Measurements from ENCODE around the gene HTR3C. TPM values are rescaled to one million over a fixed set of nuclear protein-coding genes. Genes with fewer than 3 reads are reported as not detected.
A peak's percentile ranks its signal among the peaks of the same experiment; 100 is the strongest.

HTR3C gene
- total RNA-seq, 1 experiment from 2014 or later, result not detected

GRCh38 chr3:184058029-184058428 lies 5.2 kb downstream of the HTR3C start:
- H3K9me3 Mint-ChIP-seq (ENCODE audit: unreplicated experiment), result no peaks in the 10 kb centered on the region
- ChIA-PET POLR2A (no interaction called here), CTCF (no interaction called here)
- no peak overlapping the region for H3K27ac Mint-ChIP-seq (ENCODE audit: low read depth, unreplicated experiment)
- no TSS peak for BruUV-seq (replicated peaks)
- H3K36me3 Mint-ChIP-seq (ENCODE audit: insufficient read depth, unreplicated experiment), result no peaks in the 10 kb centered on the region
- peaks cover 19% of the 10 kb centered on the region for H3K27me3 Mint-ChIP-seq (ENCODE audit: insufficient read depth, unreplicated experiment)
- TF ChIP-seq CTCF (IDR thresholded peaks at IDR 0.05; ENCODE audit: unreplicated experiment), result no peak
- H3K4me1 Mint-ChIP-seq (ENCODE audit: insufficient read depth, unreplicated experiment), result no peaks in the 10 kb centered on the region
- intact Hi-C loops (cut with micrococcal nuclease), result no loop called here
- H3K4me3 Mint-ChIP-seq (ENCODE audit: unreplicated experiment), result no peak overlapping the region
- DNase-seq (ENCODE audit: unreplicated experiment), result peak; percentile 43

- peaks cover 10% of the 10 kb centered on the region for H3K27me3 Mint-ChIP-seq (ENCODE audit: insufficient read depth, unreplicated experiment)
Measured at GRCh38 chr3:184059424-184059823, 6.6 kb downstream of the HTR3C start.

GRCh38 chr3:184062637-184063036 lies 9.8 kb downstream of the HTR3C start:
- ChIA-PET CTCF (no interaction called here), POLR2A (interaction anchor here (0.7 kb wide), 1 partner anchor 446 kb away, joined by 3 read pairs; no protein-coding TSS in a partner anchor)
- DNase-seq (ENCODE audit: unreplicated experiment), result no peak
- no peak overlapping the region for H3K4me3 Mint-ChIP-seq (ENCODE audit: unreplicated experiment)
- no peaks in the 10 kb centered on the region for H3K27me3 Mint-ChIP-seq (ENCODE audit: insufficient read depth, unreplicated experiment)
- BruUV-seq (replicated peaks), result no TSS peak
- intact Hi-C loops (cut with micrococcal nuclease), result no loop called here
- no peaks in the 10 kb centered on the region for H3K9me3 Mint-ChIP-seq (ENCODE audit: unreplicated experiment)
- no peaks in the 10 kb centered on the region for H3K4me1 Mint-ChIP-seq (ENCODE audit: insufficient read depth, unreplicated experiment)
- no peak overlapping the region for H3K27ac Mint-ChIP-seq (ENCODE audit: low read depth, unreplicated experiment)
- H3K36me3 Mint-ChIP-seq (ENCODE audit: insufficient read depth, unreplicated experiment), result peaks cover 6% of the 10 kb centered on the region
- TF ChIP-seq CTCF (IDR thresholded peaks at IDR 0.05; ENCODE audit: unreplicated experiment), result no peak

More at GRCh38 chr3:184059424-184059823, 6.6 kb downstream of the HTR3C start:
- no peak for TF ChIP-seq CTCF (IDR thresholded peaks at IDR 0.05; ENCODE audit: unreplicated experiment)
- CTCF ChIA-PET, result no interaction called here
- intact Hi-C loops (cut with micrococcal nuclease), result no loop called here
- Mint-ChIP-seq H3K36me3 (ENCODE audit: insufficient read depth, unreplicated experiment) (no peaks in the 10 kb centered on the region), H3K4me1 (ENCODE audit: insufficient read depth, unreplicated experiment) (no peaks in the 10 kb centered on the region), H3K9me3 (ENCODE audit: unreplicated experiment) (no peaks in the 10 kb centered on the region), H3K27ac (ENCODE audit: low read depth, unreplicated experiment) (no peak overlapping the region), H3K4me3 (ENCODE audit: unreplicated experiment) (no peak overlapping the region)
- POLR2A ChIA-PET, result no interaction called here
- no peak for DNase-seq (ENCODE audit: unreplicated experiment)
- no TSS peak for BruUV-seq (replicated peaks)

GRCh38 chr3:184066211-184066610 lies 13.4 kb downstream of the HTR3C start:
- Mint-ChIP-seq H3K27me3 (ENCODE audit: insufficient read depth, unreplicated experiment) (peaks cover 9% of the 10 kb centered on the region), H3K36me3 (ENCODE audit: insufficient read depth, unreplicated experiment) (peaks cover 7% of the 10 kb centered on the region), H3K4me1 (ENCODE audit: insufficient read depth, unreplicated experiment) (no peaks in the 10 kb centered on the region), H3K4me3 (ENCODE audit: unreplicated experiment) (no peak overlapping the region), H3K27ac (ENCODE audit: low read depth, unreplicated experiment) (no peak overlapping the region), H3K9me3 (ENCODE audit: unreplicated experiment) (peaks cover 8% of the 10 kb centered on the region)
- DNase-seq (ENCODE audit: unreplicated experiment), result no peak
- BruUV-seq (replicated peaks), result no TSS peak
- no peak for TF ChIP-seq CTCF (IDR thresholded peaks at IDR 0.05; ENCODE audit: unreplicated experiment)
- CTCF ChIA-PET, result interaction anchor here (0.8 kb wide), 1 partner anchor 23 kb away, joined by 3 read pairs; no protein-coding TSS in a partner anchor
- intact Hi-C loops (cut with micrococcal nuclease), result no loop called here
- POLR2A ChIA-PET, result no interaction called here
